PFSK-1 (cell line): ENCODE results near the gene RFNG.

ENCODE experiments used
- FOXP2 ChIP-seq: optimal IDR thresholded peaks from 2 replicates; pipeline ENCODE3; 2011; ENCODE audit warnings: borderline replicate concordance, control low read depth, inconsistent platforms; ENCODE audit not compliant: insufficient read depth; ENCODE audit errors: extremely low read length, extremely low read depth
- POLR2AphosphoS5 ChIP-seq: IDR thresholded peaks from 2 replicates; pipeline ENCODE4 v1.6.1; 2012; ENCODE audit warnings: low read depth, mild to moderate bottlenecking, control low read depth, low read length, moderate library complexity
- REST ChIP-seq, 2 experiments: IDR thresholded peaks; 2 replicates each; pipeline versions ENCODE4 v1.6.1 to v1.8.0; 2011 to 2012; ENCODE audit warnings: low read depth in 2 of 2, low read length in 2 of 2, control low read depth in 1 of 2, inconsistent platforms in 1 of 2, mild to moderate bottlenecking in 1 of 2, moderate library complexity in 1 of 2; ENCODE audit not compliant: insufficient read depth in 1 of 2
- SIN3A ChIP-seq: IDR thresholded peaks from 2 replicates; pipeline ENCODE4 v1.6.1; 2012; ENCODE audit warnings: mild to moderate bottlenecking, low read length, moderate library complexity, borderline replicate concordance; ENCODE audit not compliant: insufficient read depth
- TAF1 ChIP-seq: IDR thresholded peaks from 2 replicates; pipeline ENCODE4 v1.6.1; 2012; ENCODE audit warnings: low read length, control low read depth, borderline replicate concordance; ENCODE audit not compliant: insufficient read depth

DNA sequence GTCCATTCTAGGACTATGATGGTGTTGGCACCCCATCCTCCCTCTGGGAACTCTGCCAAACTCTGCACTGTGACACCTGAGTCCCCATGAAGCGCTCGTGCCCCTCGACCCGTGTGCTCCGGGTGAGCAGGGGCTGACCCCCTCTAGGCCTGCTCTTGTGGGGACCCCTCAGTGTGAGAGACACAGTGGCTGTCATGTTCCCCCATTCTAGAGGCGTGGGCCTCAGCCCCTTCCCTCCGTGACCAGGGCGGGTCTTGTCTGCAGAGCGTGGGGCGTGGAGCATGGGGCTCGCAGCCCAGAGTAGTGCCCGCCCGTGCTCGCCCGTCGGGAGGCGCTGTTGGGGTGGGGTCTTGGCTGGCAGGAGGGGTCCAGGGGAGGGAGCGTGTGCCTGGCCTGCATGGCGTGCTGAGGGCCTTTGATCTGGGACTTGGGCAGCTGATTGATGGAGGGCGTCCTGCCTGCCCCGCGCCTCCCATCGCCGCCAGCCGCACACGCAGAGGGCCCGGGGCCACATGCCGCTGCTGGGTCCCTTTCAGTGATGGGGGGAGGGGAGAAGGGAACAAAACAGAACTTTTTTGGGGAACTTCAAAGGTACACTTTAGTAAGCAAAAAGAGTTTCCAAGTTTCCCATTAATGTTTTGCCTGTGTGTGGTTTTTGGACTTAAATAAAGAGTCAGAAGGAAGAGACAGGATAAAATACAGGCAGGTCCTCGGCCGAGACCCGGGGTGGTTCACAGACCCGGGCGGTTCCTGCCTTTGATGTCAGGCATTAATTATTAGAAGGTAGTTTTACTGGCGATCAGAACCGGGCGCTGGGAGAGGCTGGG is 51.4 kb downstream of the RFNG start:
- TF ChIP-seq TAF1 (no peak), POLR2AphosphoS5 (no peak), REST (IDR thresholded peaks at IDR 0.05; ENCODE audit: insufficient read depth in 1 of 2, low read depth in 2 of 2, low read length in 2 of 2) (no peak), SIN3A (no peak), FOXP2 (no peak)
